Activated CD4-positive, alpha-beta T cell treated with anti-CD3 and anti-CD28 coated beads for 36 hours (primary cell): ENCODE results near the gene FFAR2. TPM values are rescaled to one million over a fixed set of nuclear protein-coding genes. Genes with fewer than 3 reads are reported as not detected.
A peak's percentile ranks its signal among the peaks of the same experiment; 100 is the strongest.

ENCODE experiments used
- ATAC-seq: fragments of 200-7000 bp; cut with Tn5 transposase; one replicate; pipeline ENCODE4 v1.10.0; 2021; ENCODE audit warnings: mild to moderate bottlenecking, moderate library complexity
- CTCF ChIA-PET: fragments of 350-600 bp; sonication (Branson Sonifier 250); formaldehyde crosslinking; loops from one replicate; lab custom pipeline; 2021; ENCODE audit warnings: antibody characterized with exemption; lab: Charles Lee
- POLR2A ChIA-PET: fragments of 350-600 bp; sonication (Branson Sonifier 250); formaldehyde crosslinking; loops from one replicate; lab custom pipeline; 2021; ENCODE audit warnings: antibody characterized with exemption, inconsistent platforms; lab: Charles Lee
- DNase-seq: peaks from one replicate; pipeline ENCODE4 v3.0.0-alpha.2; 2020
- H3K27ac Mint-ChIP-seq: one replicate; pipeline ENCODE4 v1.8.0; 2021; ENCODE audit warnings: mixed read lengths
- H3K27me3 Mint-ChIP-seq: one replicate; pipeline ENCODE4 v1.8.0; 2021; ENCODE audit warnings: mixed read lengths
- H3K36me3 Mint-ChIP-seq: one replicate; pipeline ENCODE4 v1.8.0; 2021; ENCODE audit warnings: low read depth, mixed read lengths
- H3K4me1 Mint-ChIP-seq: one replicate; pipeline ENCODE4 v1.8.0; 2021; ENCODE audit warnings: mixed read lengths
- H3K4me3 Mint-ChIP-seq: one replicate; pipeline ENCODE4 v1.8.0; 2021; ENCODE audit warnings: mild to moderate bottlenecking, moderate library complexity, mixed read lengths
- H3K9me3 Mint-ChIP-seq: one replicate; pipeline ENCODE4 v1.8.0; 2021; ENCODE audit warnings: low read depth, mixed read lengths
- intact Hi-C, 2 experiments: fragments of 100-400 bp; cut with DNase I in 1 of 2; cut with micrococcal nuclease in 1 of 2; formaldehyde crosslinking; loops; one replicate each; pipeline versions ENCODE4 v1.14.2 to v1.15.1; 2022 to 2024; cut with DNase I, micrococcal nuclease
- total RNA-seq, 2 experiments: library from RNA; stranded (reverse); gene quantifications; one replicate each; pipeline ENCODE4 v1.2.3, GENCODE V29; 2021

The FFAR2 gene
- total RNA-seq, 2 experiments from 2014 or later: not detected

GRCh38 chr19:35425682-35426081 is 22.4 kb upstream of the FFAR2 start:
- POLR2A ChIA-PET: no interaction called here

GRCh38 chr19:35427187-35427586 is 20.9 kb upstream of the FFAR2 start:
- Mint-ChIP-seq H3K27me3 (peaks cover under 1% of the 10 kb centered on the region), H3K27ac (no peak overlapping the region), H3K36me3 (peaks cover 6% of the 10 kb centered on the region), H3K4me3 (no peak overlapping the region), H3K4me1 (peaks cover 4% of the 10 kb centered on the region), H3K9me3 (peaks cover 12% of the 10 kb centered on the region)
- ChIA-PET POLR2A (no interaction called here), CTCF (no interaction called here)
- intact Hi-C loops: no loop called here
- DNase-seq (no peak), ATAC-seq (no peak)

More at GRCh38 chr19:35425682-35426081, 22.4 kb upstream of the FFAR2 start:
- intact Hi-C loops: no loop called here
- H3K4me1 Mint-ChIP-seq: peaks cover 2% of the 10 kb centered on the region
- no peak overlapping the region for H3K27ac Mint-ChIP-seq
- H3K27me3 Mint-ChIP-seq: no peaks in the 10 kb centered on the region
- H3K36me3 Mint-ChIP-seq: peaks cover 1% of the 10 kb centered on the region
- peaks cover 2% of the 10 kb centered on the region for H3K9me3 Mint-ChIP-seq
- ATAC-seq (no peak), DNase-seq (no peak)
- CTCF ChIA-PET: interaction anchor here (0.5 to 0.6 kb wide), 2 partner anchors 63 to 83 kb away, joined by 3 read pairs; no protein-coding TSS in a partner anchor
- H3K4me3 Mint-ChIP-seq: no peak overlapping the region

- Mint-ChIP-seq H3K4me3 (no peak overlapping the region), H3K9me3 (peaks cover 15% of the 10 kb centered on the region), H3K36me3 (peaks cover 6% of the 10 kb centered on the region), H3K27me3 (peaks cover 5% of the 10 kb centered on the region), H3K4me1 (peaks cover 4% of the 10 kb centered on the region), H3K27ac (no peak overlapping the region)
- no peak for ATAC-seq
- POLR2A ChIA-PET: interaction anchor here (0.5 kb wide), 1 partner anchor 56 kb away, joined by 3 read pairs; no protein-coding TSS in a partner anchor
- intact Hi-C loops: no loop called here
- no peak for DNase-seq
- CTCF ChIA-PET: interaction anchor here (0.7 kb wide), 2 partner anchors 22 to 162 kb away, joined by 3 read pairs; no protein-coding TSS in a partner anchor
These were observed 18.2 kb upstream of the FFAR2 start for GRCh38 chr19:35429698-35430408.

GRCh38 chr19:35430409-35431144 is 17.5 kb upstream of the FFAR2 start:
- intact Hi-C loops: no loop called here
- DNase-seq (no peak), ATAC-seq (no peak)
- Mint-ChIP-seq H3K4me3 (no peak overlapping the region), H3K4me1 (peaks cover 4% of the 10 kb centered on the region), H3K27me3 (peaks cover 5% of the 10 kb centered on the region), H3K36me3 (peaks cover 6% of the 10 kb centered on the region), H3K9me3 (peaks cover 15% of the 10 kb centered on the region), H3K27ac (no peak overlapping the region)
- CTCF ChIA-PET: interaction anchor here (0.7 kb wide), 2 partner anchors 22 to 161 kb away, joined by 3 read pairs; no protein-coding TSS in a partner anchor
- POLR2A ChIA-PET: interaction anchor here (0.5 kb wide), 1 partner anchor 56 kb away, joined by 3 read pairs; no protein-coding TSS in a partner anchor

GRCh38 chr19:35431145-35431807 is 16.8 kb upstream of the FFAR2 start:
- ChIA-PET CTCF (no interaction called here), POLR2A (no interaction called here)
- no peak for ATAC-seq
- intact Hi-C loops: no loop called here
- no peak overlapping the region for H3K4me3 Mint-ChIP-seq
- peaks cover 9% of the 10 kb centered on the region for H3K4me1 Mint-ChIP-seq
- H3K36me3 Mint-ChIP-seq: peaks cover 6% of the 10 kb centered on the region
- no peak for DNase-seq
- H3K27me3 Mint-ChIP-seq: peaks cover 7% of the 10 kb centered on the region
- peaks cover 15% of the 10 kb centered on the region for H3K9me3 Mint-ChIP-seq
- H3K27ac Mint-ChIP-seq: no peak overlapping the region

- intact Hi-C loops: no loop called here
- Mint-ChIP-seq H3K4me1 (peaks cover 17% of the 10 kb centered on the region), H3K4me3 (no peak overlapping the region), H3K27me3 (peaks cover 9% of the 10 kb centered on the region), H3K36me3 (peaks cover 6% of the 10 kb centered on the region), H3K27ac (no peak overlapping the region), H3K9me3 (peaks cover 15% of the 10 kb centered on the region)
- ChIA-PET CTCF (interaction anchor here (1.2 kb wide), 1 partner anchor 15 kb away, joined by 3 read pairs; no protein-coding TSS in a partner anchor), POLR2A (no interaction called here)
- ATAC-seq: no peak
- DNase-seq: no peak
These were observed 15.1 kb upstream of the FFAR2 start for GRCh38 chr19:35432911-35433310.

- Mint-ChIP-seq H3K4me1 (peaks cover 17% of the 10 kb centered on the region), H3K4me3 (no peak overlapping the region), H3K9me3 (peaks cover 15% of the 10 kb centered on the region), H3K36me3 (peaks cover 6% of the 10 kb centered on the region), H3K27me3 (peaks cover 11% of the 10 kb centered on the region), H3K27ac (no peak overlapping the region)
- ChIA-PET CTCF (no interaction called here), POLR2A (no interaction called here)
- ATAC-seq (no peak), DNase-seq (no peak)
- intact Hi-C loops: no loop called here
These were observed 14.6 kb upstream of the FFAR2 start for GRCh38 chr19:35433448-35433847.

- Mint-ChIP-seq H3K36me3 (peaks cover 3% of the 10 kb centered on the region), H3K27ac (peak overlapping the region; percentile 67), H3K9me3 (peaks cover 11% of the 10 kb centered on the region), H3K4me1 (peaks cover 13% of the 10 kb centered on the region), H3K27me3 (peaks cover 14% of the 10 kb centered on the region), H3K4me3 (no peak overlapping the region)
- ATAC-seq: no peak
- ChIA-PET CTCF (no interaction called here), POLR2A (no interaction called here)
- intact Hi-C loops: loop anchor here (1.0 to 2.0 kb wide), 3 partner anchors 15 to 31 kb away; no protein-coding TSS in a partner anchor
- no peak for DNase-seq
These were observed 12.2 kb upstream of the FFAR2 start for GRCh38 chr19:35435896-35436295.

- H3K36me3 Mint-ChIP-seq: no peaks in the 10 kb centered on the region
- ChIA-PET POLR2A (no interaction called here), CTCF (no interaction called here)
- ATAC-seq (peak; percentile 95), DNase-seq (peak; percentile 49)
- intact Hi-C loops: loop anchor here (1.0 to 2.0 kb wide), 3 partner anchors 14 to 31 kb away; no protein-coding TSS in a partner anchor
- H3K27ac Mint-ChIP-seq: peak overlapping the region; percentile 67
- peaks cover 14% of the 10 kb centered on the region for H3K27me3 Mint-ChIP-seq
- H3K9me3 Mint-ChIP-seq: peaks cover 6% of the 10 kb centered on the region
- no peak overlapping the region for H3K4me3 Mint-ChIP-seq
- H3K4me1 Mint-ChIP-seq: peaks cover 13% of the 10 kb centered on the region
These were observed 11.3 kb upstream of the FFAR2 start for GRCh38 chr19:35436477-35437405.

- Mint-ChIP-seq H3K9me3 (no peaks in the 10 kb centered on the region), H3K36me3 (no peaks in the 10 kb centered on the region), H3K4me3 (no peak overlapping the region), H3K27me3 (peaks cover 12% of the 10 kb centered on the region), H3K27ac (no peak overlapping the region), H3K4me1 (peaks cover 13% of the 10 kb centered on the region)
- intact Hi-C loops: loop anchor here in 1 of 2 experiments (2.0 kb wide), 1 partner anchor 13 kb away; no protein-coding TSS in a partner anchor
- DNase-seq (no peak), ATAC-seq (no peak)
- ChIA-PET CTCF (no interaction called here), POLR2A (no interaction called here)
These were observed 10.6 kb upstream of the FFAR2 start for GRCh38 chr19:35437406-35437951.
